HTR-8/SVneo (cell line): ENCODE results near the gene STXBP5.
A peak's percentile ranks its signal among the peaks of the same experiment; 100 is the strongest.
"Not testable (repeated sequence)": the region's sequence is repeated elsewhere in the genome, so short reads cannot be mapped to it uniquely, and the experiment has no call there.

ENCODE experiments used
- DNase-seq: peaks from one replicate; pipeline ENCODE4 v3.0.0; 2011; ENCODE audit warnings: low spot score, mixed read lengths; ENCODE audit not compliant: insufficient read length
- FAIRE-seq: peaks from 2 replicates; lab custom pipeline; 2011; peaks lifted over from hg19 to GRCh38; lab: Jason Lieb, UNC

STXBP5 gene

DNA sequence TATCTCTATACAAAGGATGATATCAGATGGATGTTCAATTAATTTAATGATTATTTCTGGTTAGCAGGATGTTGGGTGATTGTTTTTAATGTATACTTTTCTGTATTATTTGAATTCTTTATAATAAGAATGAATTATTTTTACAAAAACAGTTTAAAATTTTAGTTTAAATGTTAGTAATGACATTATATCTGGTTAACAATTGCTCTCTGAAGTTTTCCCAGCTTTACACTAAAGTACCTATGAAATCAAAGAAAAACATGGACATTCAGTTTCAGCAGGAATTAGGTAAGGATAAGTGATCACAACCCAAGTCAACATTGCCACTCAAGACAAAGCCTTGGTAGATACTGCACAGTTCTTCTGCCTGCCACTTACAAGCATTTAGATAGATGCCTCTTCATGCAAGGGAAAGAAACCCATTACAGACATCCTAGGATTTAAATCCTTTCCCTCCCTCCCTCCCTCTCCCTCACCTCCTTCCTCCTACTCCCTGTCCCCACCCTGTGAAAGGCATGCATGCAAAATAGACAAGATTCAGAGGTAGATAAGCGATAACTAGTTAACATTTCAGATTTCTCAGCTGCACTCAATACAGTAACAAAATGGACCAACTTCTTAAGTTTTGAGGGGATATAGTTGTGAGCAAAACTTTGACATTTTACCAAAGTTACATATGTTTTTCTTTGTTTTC is 143.8 kb downstream of the STXBP5 start:
- FAIRE-seq = no peak
- no peak for DNase-seq

DNA sequence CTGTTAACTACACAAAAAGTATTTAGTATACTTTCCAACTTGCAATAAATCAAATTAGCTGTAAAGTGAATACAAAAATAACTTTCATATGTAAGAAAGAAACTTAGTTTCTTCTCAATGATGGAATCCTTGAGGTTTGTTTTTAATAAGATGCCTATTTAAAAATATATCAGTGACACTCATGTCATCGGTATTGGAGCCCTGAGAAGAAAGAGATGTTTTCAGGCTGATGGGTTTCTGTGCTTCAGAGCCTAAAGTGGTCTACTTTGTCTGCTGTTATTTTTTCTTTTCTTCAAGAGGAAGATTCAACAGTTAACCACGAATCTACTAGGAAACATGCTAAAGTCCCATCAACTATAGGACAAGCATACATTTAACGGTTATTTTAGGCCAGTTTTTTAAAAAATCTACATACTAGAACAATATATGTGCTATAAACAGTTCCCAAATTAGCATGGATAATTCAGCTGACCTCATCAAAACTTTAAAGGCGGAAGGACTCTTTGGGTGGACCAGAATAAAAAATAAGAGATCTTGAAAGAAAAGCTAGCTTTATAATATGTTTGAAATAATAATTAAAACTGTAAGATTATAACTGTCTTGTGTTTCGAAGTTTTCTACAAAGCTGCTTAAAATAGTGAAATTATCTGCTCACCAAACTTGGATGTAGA is 157.2 kb downstream of the STXBP5 start:
- FAIRE-seq (no peak), DNase-seq (no peak)

DNA sequence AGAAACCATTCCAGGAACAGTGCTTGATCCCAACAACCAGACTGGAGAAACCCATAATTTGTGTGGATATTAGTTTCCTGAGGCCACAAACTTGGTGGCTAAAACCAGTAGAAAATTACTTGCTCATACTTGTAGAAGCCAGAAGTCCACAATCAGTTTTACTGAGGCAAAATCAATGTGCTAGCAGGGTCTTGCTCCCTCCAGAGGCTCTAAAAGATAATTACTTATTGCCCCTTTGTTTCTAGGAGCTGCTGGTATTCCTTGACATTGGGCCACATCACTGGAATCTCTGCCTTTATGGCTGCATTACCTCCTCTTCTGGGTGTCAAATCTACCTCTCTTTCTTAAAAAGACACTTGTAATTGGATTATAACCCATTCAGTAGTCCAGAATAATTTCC is 162.1 kb downstream of the STXBP5 start:
- DNase-seq (no peak), FAIRE-seq (no peak)

DNA sequence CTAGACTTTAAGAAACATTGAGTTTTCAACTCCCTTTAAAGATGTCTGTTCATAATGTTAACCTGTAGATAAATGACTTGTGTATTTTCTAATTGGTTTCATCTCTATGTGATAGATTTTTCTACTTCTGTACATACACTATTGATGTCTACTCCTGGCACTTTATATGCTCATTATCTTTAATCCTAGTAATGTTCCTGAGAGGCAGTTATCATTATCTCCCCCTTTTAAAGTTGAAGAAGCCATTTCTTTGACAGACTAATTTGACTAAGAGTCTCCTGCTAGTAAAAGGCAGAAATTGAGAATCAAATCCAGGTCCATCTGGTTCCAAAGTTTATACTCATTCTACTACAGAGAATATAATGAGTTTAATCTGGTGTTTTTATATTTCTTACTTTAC is 167.1 kb downstream of the STXBP5 start:
- FAIRE-seq = no peak
- DNase-seq = no peak

DNA sequence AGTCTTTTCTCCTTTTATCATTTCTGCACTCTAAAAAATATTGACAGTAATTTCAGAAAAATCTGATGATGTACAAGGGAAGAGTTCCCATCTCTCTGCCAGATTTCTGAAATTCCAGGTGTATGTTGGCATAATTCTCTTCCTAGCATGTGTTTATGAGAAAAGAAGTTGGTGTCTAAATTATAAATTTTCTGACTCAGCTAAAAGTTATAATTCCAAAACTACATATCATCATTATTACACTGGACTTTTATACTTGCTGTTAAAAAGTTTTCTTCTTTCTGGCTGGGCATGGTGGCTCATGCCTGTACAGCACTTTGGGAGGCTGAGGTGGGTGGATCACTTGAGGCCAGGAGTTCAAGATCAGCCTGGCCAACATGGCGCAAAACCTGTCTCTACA is 168.6 kb downstream of the STXBP5 start:
- DNase-seq (no peak), FAIRE-seq (no peak)

DNA sequence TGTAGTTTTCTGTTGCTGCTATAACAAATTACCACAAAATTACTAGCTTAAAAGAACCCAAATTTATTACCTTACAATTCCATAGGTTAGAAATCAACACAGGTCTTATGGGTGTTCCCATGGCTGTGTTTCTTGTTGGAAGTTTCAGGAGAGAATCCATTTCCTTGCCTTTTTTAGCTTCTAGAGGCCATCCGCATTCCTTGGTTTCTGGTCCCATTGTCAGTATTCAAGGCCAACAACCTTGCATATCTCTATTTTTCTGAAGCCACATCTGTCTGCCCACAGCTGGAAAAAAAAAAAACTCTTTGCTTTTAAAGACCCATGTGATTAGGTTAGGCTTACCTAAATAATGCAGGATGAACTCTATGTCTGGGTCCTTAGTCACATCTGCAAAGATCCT is 174.6 kb downstream of the STXBP5 start:
- FAIRE-seq (no peak), DNase-seq (no peak)

DNA sequence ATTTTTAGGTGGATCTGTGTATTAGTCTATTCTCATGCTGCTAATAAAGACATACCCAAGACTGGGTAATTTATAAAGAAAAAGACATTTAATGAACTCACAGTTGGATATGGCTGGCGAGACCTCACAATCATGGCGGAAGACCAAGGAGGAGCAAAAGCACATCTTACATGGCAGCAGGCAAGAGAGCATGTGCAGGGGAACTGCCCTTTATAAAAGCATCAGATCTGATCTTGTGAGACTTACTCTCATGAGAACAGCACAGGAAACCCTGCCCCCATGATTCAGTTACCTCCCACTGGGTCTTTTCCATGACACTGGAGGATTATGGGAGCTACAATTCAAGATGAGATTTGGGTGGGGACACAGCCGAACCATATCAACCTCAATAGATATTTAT is 176.6 kb downstream of the STXBP5 start:
- DNase-seq, FAIRE-seq: not testable (repeated sequence)

DNA sequence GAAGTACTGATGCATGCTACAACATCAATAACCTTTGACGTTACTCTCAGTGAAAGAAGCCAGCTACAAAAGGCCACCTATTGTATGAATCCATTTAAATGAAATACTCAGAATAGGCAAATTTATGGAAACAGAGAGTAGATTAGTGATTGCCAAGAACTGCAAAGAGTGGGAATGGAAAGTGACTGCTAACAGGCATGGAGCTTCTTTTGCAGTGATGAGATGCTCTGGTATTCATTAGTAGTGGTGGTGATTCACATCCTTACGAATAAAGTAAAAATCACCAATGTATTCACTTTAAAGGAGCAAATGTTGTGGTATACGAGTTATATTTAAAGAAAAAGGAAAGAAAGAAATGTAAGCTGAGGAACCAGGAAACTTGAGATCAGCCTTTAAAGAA is 177.5 kb downstream of the STXBP5 start:
- FAIRE-seq = no peak
- no peak for DNase-seq

DNA sequence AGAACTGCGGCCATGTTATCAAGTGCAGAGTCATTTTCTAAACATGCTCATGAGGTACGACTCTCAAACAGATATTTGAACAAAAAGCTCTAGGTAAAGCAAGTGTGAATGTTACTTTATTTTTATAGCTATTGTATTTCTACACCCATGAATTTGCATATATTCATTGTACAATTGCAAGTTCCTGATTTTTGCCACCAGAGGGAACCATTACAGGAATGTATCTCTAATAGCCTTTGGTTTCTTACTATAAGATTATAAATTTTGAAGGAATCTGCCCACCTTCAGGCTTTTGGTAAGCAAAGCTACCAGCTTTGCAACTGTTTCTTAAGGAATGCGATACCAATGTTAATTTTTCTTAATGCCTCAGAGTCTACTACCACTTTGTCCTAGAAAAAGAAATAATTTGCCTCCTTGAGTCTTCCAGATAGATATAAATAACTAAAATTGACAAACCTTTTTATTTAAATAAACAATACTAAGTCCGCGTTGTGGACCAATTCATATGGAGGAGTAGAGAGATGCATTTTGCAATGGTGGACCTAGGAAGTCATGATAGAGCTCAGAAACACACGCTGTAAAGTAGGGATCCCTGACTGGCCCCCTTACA is 178.8 kb downstream of the STXBP5 start:
- peak; percentile 15 for DNase-seq

DNA sequence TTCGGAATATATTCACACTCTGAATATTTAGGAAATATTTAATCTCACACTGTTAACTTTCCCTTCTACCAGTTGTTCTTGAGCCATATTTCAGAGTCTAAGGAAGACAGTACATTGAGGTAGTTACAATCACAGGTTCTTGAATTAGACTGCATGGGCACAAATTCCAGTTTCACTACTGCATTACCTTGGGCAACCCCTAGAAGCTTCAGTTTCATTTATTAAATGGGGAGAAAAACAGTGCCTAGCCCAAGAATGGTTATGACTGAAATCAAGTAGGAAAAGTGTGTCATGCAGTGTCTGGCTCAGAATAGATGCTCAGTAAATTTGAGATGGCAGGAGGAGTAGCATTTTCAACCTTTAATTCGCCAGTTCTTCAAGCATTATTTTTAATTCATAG is 179.8 kb downstream of the STXBP5 start:
- DNase-seq = no peak
- FAIRE-seq = no peak

More for the DNA sequence above, 178.8 kb downstream of the STXBP5 start:
- FAIRE-seq = no peak

DNA sequence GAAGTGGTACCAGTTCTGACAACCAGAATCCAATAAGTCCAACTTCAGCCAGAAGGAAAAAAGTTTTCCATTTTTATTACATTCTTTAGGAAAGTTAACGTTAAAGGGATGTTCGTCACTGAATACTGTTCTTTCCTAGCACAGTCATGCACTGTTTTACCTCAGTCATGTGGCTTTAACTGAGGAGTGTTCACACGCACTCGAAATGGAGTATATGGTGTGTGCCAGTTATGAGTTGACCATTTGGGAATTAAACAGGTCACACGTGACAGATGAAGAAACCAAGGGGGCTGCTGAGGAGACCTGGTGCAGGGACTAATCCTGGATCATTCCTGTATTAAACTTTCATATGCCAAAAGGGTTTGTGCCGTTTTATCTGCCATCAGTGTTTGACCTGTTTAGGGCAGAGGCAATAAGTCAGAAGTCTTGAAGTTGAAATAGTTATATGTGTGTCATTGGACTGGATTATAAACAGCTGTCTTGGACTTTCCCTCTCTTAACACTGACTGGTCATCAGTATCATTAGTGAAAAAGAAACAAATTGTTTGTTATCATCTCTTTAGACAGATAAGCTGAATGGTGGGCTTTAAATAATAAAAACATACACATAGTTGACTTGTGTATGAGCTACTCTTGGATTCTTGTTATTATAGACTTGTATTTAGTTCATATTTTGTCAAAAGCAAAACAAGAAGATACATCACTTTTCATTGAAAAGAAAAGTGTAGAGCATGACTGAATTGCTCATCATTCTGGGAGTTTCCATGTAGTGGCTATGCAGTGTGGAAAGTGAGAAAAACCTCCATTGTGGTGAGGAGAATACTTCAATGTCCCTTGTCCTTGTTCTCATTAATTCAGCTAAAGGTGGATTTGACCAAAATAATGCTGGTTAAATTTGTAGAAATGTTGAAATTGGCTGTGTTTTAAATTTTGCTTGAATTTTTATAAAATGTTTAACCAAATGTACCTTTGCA is 180.8 kb downstream of the STXBP5 start:
- peak; percentile 65 for FAIRE-seq

DNA sequence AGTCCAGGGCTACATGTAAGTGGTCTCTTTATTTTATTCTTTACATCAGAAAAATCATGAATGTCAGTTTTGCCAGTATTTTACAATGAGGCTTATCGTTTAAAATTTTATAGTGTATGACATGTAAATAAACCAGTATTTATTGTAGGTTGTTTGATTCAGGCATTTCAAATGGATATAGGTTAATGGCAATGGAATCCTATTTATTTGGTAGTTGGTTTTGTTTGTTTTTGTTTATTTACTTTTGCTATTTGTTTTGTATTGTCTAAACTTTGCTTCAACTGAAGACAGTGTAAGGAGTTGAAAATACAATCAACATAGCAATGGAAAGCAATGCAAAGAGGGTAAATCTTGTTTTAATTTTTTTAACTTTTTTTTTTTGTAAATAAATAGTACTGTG is 185.2 kb downstream of the STXBP5 start:
- no peak for FAIRE-seq
- no peak for DNase-seq

More for the DNA sequence above, 180.8 kb downstream of the STXBP5 start:
- DNase-seq = no peak

DNA sequence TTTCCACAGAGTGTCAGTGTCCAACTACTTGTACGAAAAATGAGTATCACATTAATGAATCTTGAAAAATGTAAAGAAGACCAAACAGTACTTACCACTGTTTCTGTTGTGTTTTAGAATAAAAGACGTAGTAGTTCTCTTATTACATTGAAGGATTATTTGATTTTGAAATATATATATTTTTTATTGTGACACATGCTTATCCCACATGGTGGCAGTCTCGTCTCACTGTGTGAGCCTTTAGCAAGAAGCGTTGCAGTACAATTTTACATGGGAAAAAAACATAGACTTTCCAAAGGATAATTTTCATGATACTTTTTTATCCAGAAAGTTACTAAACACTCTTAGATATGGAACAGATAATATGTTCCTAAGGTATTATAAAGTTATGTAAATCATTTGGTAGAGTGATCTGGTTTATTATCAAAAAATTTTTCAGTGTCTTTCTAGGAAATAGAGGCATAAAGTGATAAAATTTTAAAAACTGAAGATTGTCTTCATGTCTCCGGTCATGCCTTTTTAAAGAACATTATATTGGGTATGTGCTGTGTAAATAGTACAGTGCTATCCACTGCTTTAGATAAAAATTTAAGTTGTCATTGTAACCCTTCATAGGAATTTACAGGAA is 186.8 kb downstream of the STXBP5 start:
- FAIRE-seq = no peak
- DNase-seq = peak; percentile 18

DNA sequence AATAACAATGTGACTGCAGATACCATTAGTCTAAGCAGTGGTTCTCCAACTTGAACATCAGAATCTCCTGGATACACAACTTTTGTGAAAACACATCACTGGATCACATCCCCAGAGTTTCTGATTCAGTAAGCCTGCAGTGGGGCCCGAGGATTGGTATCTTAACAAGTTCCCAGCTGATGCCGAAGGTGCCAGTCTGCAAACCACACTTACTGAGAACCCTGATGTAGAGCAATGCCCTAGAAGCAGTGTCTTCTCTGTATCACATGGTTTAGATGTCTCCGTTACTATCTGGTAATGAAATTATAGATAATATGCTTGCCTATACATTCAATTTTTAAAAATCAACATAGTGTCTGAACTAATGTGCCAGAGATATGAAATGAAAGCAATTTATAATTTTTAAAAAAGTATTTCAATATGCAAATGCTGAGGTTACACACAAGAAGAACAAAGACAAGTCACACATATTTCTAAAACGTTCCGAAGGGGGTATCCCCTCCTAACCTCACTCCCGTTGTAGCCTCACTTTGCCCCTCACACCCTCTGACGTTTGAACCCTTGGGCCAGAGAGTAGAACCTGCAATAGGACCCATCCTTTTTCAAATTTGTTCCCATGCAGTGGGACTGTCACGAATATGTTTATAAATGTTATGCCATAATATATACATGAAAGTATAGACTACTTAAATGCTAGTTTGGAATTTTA is 188.9 kb downstream of the STXBP5 start:
- DNase-seq = no peak
- no peak for FAIRE-seq

DNA sequence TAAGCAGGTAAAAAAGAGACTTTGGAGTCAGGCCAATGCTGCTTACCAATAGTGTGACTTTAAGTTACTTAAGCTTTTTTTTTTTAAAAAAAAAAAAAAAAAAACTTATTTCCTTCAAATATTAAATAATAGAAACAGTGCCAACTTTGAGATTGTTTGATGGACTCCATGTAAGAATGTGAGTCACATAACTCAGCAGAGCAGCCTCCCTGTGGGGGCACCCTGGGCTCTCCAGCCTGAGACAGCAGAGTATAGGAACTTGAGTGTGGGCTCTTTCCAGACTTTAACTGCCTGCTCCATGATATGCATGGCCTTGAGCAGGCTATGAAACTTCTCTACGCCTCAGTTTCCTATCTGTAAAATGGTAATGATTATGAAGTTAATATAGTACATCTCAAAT is 190.9 kb downstream of the STXBP5 start:
- no peak for DNase-seq

DNA sequence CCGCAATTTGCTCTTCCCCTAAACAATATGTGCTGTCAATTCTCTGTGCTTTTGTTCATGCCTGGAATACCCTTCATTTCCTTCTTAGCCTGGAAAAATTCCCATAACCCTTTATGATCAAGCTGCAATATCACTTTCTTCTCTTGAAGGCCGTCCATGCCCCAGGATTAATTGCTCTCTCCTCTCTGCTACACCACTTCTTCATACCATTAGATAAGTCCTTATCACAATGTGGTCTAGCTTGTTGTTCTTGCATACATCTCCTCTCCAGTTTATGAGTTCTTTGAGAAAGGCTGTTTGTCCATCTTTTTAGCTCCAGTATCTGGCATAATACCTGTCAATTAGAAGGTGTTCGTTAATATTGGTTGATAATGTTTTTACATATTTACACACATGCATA is 193.1 kb downstream of the STXBP5 start:
- FAIRE-seq (peak; percentile 72), DNase-seq (no peak)

More for the DNA sequence above, 190.9 kb downstream of the STXBP5 start:
- no peak for FAIRE-seq

DNA sequence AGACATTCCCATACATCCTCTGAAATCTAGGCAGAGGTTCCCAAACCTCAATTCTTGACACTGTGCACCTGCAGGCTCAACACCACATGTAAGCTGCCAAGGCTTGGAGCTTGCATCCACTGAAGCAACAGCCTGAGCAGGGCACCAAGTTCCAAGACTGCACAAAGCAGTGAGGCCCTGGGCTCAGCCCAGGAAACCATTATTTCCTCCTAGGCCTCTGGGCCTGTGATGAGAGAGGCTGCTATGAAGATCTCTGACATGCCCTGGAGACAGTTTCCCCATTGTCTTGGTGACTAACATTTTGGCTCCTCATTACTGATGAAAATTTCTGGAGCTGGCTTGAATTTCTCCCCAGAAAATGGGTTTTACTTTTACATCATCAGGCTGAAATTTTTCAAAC is 196.8 kb downstream of the STXBP5 start:
- FAIRE-seq (no peak), DNase-seq (no peak)

DNA sequence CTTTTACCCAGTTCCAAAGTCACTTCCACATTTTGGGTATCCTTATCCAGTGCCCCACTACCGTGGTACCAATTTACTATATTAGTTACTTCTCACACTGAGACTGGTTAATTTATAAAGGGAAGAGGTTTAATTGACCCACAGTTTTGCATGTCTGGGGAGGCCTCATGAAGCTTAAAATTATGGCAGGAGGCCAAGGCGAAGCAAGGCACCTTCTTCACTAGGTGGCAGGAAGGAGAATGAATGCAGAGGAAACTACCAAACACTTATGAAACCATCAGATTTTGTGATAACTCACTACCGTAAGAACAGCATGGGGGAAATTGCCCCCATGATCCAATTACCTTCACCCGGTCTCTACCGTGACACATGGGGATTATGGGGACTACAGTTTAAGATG is 197.6 kb downstream of the STXBP5 start:
- FAIRE-seq (no peak), DNase-seq (no peak)

DNA sequence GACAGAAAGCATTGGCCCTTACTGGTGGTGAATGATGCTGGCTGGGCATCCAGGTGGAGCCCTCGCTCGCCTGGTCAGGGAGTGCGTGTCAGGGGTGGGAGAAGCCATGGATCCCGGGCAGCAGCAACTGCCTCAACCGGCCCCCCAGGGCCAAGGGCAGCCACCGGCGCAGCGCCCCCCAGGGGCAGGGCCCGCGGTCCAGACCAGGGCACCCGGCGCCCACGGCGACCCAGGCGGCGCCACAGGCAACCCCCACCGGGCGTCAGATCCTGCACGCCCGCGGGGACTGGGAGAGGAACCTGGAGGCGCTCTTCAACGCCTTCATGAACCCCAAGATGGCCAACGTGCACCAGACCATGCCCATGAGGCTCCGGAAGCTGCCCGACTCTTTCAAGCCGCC is 202.6 kb downstream of the STXBP5 start:
- DNase-seq = no peak
- FAIRE-seq = no peak
